Stimulated activated CD4-positive, alpha-beta T cell treated with anti-CD3 and anti-CD28 coated beads, TNF-alpha, amount 100 ng/mL, for 1 hour (primary cell): ENCODE data around the gene AHCYL2.
"Not testable (repeated sequence)": the region's sequence is repeated elsewhere in the genome, so short reads cannot be mapped to it uniquely, and the experiment has no call there.

Experiments
- DNase-seq, 3 donors: peaks; one replicate each; pipeline ENCODE4 v3.0.0-alpha.2; 2020; ENCODE audit warnings: low read depth in 3 of 3, low spot score in 1 of 3

Gene AHCYL2

GRCh38 chr7:129447445-129447844, 222.6 kb downstream of the AHCYL2 start:
- not testable (repeated sequence) for DNase-seq

- DNase-seq, result not testable (repeated sequence)
Observed at GRCh38 chr7:129448608-129449007, 223.8 kb downstream of the AHCYL2 start.

DNA sequence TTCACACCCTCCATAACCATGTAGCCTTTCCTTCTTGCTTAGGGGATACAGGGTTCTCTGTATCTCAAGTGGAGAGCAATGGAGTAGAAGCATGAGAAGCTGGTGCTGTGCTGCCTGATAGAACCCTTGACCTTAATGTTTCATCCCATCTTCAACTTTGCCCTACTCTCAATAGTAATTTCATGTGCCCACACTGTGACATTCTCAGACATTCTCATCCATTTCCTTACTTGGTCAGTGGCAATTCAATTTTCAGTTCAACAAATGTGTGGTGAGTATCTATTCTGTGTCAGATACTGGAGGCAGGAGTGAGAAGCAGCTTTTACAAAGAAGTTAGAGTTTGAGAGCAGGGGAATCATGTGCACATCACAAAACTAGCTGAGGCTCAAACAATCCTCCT, 225.5 kb downstream of the AHCYL2 start:
- no peak for DNase-seq

- no peak for DNase-seq
Observed at GRCh38 chr7:129452589-129453231, 227.9 kb downstream of the AHCYL2 start.

GRCh38 chr7:129453510-129454248, 228.8 kb downstream of the AHCYL2 start:
- DNase-seq, result no peak

DNA sequence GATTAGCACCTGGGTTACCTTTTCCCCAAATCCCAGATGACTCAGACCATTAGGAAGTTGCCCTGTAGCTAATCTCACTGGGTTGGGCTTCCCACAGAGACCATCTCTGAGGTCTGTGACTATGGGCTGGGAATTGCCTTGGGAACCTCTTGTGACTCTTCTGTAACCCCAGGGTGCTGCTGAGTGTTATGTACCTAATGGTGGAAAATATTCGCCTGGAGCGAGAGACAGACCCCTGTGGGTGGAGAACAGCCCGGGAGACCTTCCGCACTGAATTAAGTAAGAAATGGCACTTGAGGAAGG, 229.4 kb downstream of the AHCYL2 start:
- no peak for DNase-seq

DNA sequence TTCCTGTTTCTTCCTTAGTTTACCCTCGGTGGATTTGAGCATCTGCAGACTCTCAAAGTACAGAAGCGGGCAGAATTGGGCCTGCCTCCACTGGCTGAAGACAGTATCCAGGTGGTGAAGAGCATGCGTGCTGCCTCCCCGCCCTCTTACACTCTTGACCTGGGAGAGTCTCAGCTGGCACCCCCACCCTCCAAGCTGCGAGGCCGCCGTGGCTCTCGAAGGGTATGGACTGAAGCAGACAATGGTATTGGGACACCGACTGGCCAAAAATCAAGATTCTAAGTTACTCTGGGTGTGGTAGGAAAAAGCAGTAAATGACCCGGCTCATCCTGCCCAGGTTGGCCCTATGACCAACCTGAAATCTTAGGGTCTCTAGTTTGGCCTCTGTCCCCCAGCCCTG, 231.6 kb downstream of the AHCYL2 start:
- no peak for DNase-seq

DNA sequence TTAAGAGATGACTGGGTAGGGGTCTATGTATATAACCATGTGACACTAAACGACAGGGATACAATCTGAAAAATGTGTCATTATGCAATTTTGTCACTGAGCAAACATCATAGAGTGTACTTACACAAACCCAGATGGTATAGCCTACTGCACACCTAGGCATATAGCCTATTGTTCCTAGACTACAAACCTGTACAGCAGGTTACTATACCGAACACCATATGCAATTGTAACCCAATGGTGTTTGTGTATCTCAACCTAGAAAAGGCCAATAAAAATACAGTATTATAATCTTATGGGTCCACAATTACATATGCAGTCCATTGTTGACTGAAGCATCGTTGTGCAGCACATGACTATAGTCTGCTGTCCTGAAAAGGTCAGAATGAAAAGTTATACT, 232.3 kb downstream of the AHCYL2 start:
- DNase-seq, result no peak

DNA sequence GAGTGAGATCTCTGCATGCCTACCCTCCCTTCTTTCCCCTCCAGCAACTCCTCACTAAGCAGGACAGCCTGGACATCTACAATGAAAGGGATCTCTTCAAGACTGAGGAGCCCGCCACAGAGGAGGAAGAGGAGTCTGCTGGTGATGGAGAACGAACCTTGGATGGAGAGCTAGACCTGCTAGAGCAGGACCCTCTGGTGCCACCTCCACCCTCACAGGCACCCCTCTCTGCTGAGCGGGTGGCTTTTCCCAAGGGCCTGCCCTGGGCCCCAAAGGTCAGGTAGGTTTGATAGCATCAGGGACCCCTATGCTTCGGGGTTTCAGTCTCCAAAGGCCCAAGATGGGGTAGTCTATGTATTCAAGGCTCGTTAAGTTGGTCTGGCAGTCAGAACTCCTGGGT, 233.3 kb downstream of the AHCYL2 start:
- no peak for DNase-seq

DNA sequence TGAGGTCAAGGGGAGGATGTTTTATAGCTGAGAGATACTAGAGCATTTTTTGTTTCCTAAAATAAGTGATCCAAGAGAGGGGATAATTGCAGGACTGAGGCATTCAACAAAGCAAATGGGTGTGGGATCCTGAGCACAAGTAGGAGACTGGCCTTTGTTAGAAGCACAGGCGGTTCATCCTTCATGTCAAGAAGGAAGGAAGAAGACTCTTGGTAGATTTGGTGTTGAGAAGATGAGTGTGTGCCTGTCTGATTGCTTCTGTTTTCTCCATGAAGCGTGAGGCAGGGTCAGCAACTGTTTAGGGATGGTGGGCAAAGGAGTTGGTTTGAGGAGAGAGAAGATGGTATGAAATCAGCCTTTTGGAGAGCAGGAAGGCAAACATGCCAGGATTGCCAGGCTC, 237.0 kb downstream of the AHCYL2 start:
- no peak for DNase-seq

- DNase-seq, result no peak
Observed at GRCh38 chr7:129462420-129462819, 237.6 kb downstream of the AHCYL2 start.

- DNase-seq, result no peak
Observed at GRCh38 chr7:129464194-129464593, 239.4 kb downstream of the AHCYL2 start.

DNA sequence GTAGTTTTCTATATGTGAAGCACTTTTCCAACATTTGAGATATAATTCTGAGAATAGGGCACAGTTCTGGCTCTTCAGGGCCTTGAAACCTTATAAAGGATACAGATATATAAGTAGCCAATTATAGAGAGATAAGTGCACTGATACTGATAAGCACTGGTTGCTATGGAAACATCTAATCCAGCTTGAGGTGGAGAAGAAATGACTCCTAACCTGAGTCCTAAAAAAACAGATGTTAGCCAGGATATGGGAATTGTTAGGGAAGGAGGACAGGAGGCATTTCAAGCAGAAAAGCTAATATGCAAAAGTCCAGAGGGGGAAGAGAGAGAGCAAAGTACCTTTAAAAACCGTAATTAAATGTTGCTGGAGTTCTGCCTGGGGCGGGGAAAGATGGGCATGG, 240.2 kb downstream of the AHCYL2 start:
- no peak for DNase-seq

DNA sequence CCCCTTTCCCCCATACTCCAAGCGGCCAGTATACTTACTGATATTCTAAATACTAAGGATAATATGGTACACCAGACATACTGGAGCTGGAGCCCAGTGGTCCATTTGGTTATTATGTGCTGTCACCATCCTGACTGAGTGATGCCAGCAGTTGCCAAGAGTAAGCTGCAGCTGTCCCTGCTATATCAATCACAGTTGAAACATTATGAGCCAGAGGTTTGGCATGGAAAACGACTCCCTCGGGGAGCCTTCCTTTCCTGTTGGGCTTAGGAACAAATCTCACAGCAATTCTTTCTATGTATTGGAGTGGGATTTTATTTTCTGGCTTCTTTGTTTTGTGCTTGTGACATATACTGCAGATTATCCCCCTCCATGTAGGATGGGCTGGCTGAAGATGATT, 242.0 kb downstream of the AHCYL2 start:
- no peak for DNase-seq

- no peak for DNase-seq
Observed at GRCh38 chr7:129468087-129468486, 243.3 kb downstream of the AHCYL2 start.

- DNase-seq, result no peak
Observed at GRCh38 chr7:129468547-129468946, 243.7 kb downstream of the AHCYL2 start.

DNA sequence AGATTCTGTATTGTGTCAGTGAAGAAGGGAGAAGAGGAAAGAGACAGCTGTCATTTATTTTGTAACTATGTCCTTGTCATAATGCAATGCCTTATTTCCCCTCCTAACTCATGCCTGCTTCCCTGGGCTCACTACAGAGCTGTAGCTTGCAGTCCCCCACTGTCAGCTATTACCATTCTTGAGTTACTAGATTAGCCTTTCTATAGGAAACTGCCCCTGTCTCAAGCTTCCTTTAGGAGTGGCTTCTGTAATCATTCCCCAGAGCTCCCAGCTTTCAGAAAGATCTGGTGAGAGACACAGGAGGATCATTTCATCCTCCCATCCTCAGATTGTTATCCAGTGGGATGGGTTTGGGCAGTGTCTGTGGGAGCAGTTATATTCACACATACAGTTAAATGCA, 245.1 kb downstream of the AHCYL2 start:
- DNase-seq, result no peak

GRCh38 chr7:129470411-129470810, 245.6 kb downstream of the AHCYL2 start:
- no peak for DNase-seq

DNA sequence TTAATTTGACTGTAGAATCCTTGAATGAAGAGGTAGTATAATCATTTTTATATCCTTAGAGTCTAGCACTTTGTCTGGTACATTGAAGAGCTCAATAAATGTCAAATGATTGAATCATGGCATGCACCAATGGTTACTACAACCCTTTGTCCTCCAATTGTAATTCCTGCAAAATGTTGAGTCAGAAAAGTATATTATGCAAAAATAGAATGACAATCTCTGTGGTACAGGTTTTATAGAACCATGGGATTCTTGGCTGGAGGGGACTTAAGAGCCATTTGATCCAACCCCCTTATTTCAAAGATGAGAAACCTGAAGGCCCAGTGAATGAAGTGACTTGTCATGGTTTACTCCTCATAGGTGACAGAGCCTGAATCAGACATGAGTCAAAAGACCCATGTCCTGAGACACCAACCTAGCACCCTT, 246.6 kb downstream of the AHCYL2 start:
- DNase-seq, result no peak

DNA sequence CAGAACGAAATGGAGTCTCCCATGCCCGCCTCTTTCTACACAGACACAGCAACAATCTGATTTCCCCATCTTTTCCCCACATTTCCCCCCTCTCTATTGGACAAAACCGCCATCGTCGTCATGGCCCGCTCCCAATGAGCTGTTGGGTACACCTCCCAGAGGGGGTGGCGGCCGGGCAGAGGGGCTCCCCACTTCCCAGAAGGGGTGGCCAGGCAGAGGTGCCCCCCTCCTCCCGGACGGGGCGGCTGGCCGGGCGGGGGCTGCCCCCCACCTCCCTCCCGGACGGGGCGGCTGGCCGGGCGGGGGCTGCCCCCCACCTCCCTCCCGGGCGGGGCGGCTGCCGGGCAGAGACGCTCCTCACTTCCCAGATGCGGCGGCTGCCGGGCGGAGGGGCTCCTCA, 251.1 kb downstream of the AHCYL2 start:
- not testable (repeated sequence) for DNase-seq

DNA sequence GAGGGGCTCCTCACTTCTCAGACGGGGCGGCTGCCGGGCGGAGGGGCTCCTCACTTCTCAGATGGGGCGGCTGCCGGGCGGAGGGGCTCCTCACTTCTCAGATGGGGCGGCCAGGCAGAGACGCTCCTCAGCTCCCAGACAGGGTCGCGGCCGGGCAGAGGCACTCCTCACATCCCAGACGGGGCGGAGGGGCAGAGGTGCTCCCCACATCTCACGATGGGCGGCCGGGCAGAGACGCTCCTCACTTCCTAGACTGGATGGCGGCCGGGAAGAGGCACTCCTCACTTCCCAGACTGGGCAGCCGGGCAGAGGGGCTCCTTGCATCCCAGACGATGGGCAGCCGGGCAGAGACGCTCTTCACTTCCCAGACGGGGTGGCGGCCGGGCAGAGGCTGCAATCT, 251.6 kb downstream of the AHCYL2 start:
- DNase-seq, result not testable (repeated sequence)
